ENCODE results near the gene KRT81. TPM values are rescaled to one million over a fixed set of nuclear protein-coding genes. Genes with fewer than 3 reads are reported as not detected.

Gene KRT81
- total and polyA plus RNA-seq, 2 experiments from 2014 or later, result not detected

DNA sequence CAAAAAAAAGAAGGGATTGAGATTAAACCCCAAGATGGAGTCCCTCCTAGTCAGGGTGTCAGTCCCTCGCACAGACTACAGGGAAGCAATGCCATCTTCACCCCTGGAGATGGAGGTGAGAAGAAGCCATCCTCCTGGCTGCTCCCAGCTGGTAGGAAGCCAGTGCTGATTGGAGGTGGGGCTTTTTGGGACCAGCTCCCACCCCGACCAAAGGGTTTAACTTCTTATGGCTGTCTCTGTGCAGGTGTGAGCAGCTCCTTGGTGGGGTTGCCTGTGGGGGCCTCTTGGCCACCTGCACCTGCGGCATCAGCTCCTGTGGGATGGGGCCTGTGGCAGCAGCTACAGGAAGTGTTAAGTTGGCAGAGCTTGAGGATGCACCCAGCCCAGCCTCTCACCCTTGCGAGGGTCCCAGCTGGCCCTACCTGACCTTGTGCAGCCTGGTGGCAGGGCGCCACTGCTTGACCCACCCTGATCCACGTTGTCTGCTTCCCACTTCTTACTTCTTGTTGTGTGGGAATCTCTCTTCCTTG, 20.7 kb downstream of the KRT81 start:
- DNase-seq (ENCODE audit: low read depth in 1 of 2, low spot score in 1 of 2), result no peak
- TF ChIP-seq, protein P1, sequence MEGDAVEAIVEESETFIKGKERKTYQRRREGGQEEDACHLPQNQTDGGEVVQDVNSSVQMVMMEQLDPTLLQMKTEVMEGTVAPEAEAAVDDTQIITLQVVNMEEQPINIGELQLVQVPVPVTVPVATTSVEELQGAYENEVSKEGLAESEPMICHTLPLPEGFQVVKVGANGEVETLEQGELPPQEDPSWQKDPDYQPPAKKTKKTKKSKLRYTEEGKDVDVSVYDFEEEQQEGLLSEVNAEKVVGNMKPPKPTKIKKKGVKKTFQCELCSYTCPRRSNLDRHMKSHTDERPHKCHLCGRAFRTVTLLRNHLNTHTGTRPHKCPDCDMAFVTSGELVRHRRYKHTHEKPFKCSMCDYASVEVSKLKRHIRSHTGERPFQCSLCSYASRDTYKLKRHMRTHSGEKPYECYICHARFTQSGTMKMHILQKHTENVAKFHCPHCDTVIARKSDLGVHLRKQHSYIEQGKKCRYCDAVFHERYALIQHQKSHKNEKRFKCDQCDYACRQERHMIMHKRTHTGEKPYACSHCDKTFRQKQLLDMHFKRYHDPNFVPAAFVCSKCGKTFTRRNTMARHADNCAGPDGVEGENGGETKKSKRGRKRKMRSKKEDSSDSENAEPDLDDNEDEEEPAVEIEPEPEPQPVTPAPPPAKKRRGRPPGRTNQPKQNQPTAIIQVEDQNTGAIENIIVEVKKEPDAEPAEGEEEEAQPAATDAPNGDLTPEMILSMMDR (IDR thresholded peaks at IDR 0.05; ENCODE audit: low read depth, low read length), result no peak

DNA sequence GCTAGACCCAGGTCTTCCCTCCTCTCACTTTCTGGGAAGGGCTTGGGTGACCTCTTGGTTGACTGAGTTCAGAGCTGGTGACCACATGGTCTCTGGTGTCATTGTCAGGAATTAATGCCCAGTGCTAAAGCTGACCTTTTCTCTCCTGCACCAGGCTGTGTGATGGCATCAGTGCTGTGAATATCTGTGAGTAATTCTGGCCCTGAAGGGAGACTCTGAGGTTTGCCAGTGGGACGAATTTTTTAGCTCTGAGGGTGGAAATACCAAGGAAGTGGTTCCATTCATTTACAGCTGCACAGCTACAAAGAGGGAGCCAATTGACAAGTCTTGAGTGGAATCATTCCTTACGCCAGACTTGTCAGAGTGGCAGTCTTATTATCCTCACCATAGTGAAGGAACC, 23.1 kb downstream of the KRT81 start:
- TF ChIP-seq, protein P1 (IDR thresholded peaks at IDR 0.05; ENCODE audit: low read depth, low read length), result no peak
- Histone ChIP-seq H3K27ac (no peak overlapping the region), H3K27me3 (peaks cover 37% of the 10 kb centered on the region), H3K9me3 (ENCODE audit: low read depth) (no peaks in the 10 kb centered on the region), H3K36me3 (no peaks in the 10 kb centered on the region), H3K4me1 (ENCODE audit: low read depth) (no peaks in the 10 kb centered on the region), H3K4me3 (no peak overlapping the region)
- DNase-seq (ENCODE audit: low read depth in 1 of 2, low spot score in 1 of 2), result no peak

More for the DNA sequence above, 20.7 kb downstream of the KRT81 start:
- Histone ChIP-seq H3K36me3 (no peaks in the 10 kb centered on the region), H3K27ac (no peak overlapping the region), H3K4me3 (no peak overlapping the region), H3K4me1 (ENCODE audit: low read depth) (no peaks in the 10 kb centered on the region), H3K27me3 (peaks cover 59% of the 10 kb centered on the region), H3K9me3 (ENCODE audit: low read depth) (no peaks in the 10 kb centered on the region)

DNA sequence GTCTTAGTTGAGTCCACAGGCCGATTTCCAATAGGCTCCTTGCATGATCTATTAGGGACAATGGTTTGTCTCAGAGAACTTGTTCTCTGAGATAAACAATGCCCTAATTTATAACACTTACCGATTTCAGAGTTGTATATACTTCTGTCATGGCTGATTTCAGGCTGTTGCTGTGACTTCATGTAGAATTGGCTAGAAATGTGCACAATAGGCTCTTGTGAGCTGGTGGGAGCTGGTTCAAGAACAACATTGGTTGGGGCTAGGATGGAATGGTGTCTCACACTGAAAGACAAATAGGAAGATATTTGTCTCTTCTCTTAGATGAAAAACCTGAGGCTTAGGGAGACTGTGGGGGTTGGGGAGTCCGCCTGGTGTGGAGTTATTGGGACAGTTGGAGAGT, 23.6 kb downstream of the KRT81 start:
- H3K9me3 ChIP-seq (ENCODE audit: low read depth), result no peaks in the 10 kb centered on the region
- TF ChIP-seq, protein P1 (IDR thresholded peaks at IDR 0.05; ENCODE audit: low read depth, low read length), result no peak
- DNase-seq (ENCODE audit: low read depth in 1 of 2, low spot score in 1 of 2), result no peak
- H3K27me3 ChIP-seq, result peaks cover 33% of the 10 kb centered on the region
- no peaks in the 10 kb centered on the region for H3K36me3 ChIP-seq
- H3K27ac ChIP-seq, result no peak overlapping the region
- no peak overlapping the region for H3K4me3 ChIP-seq
- no peaks in the 10 kb centered on the region for H3K4me1 ChIP-seq (ENCODE audit: low read depth)

DNA sequence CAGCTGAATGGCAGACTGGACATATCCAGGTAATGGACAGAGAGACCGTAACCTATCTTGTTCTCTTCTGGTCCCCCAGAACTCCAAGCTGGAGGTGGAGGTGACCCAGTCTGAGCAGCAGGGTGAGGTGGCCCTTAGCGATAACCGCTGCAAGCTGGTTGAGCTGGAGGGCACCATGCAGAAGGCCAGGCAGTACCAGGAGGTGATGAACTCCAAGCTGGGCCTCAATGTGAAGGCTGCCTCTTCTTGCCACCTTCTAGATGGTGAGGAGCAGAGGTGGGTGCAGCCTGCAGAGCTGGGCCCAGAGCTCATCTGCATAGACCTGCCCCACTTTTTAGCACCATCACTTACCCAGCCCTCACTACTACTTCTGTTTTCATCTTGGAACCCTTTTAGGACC, 24.1 kb downstream of the KRT81 start:
- Histone ChIP-seq H3K4me1 (ENCODE audit: low read depth) (no peaks in the 10 kb centered on the region), H3K27me3 (peaks cover 30% of the 10 kb centered on the region), H3K4me3 (no peak overlapping the region), H3K36me3 (no peaks in the 10 kb centered on the region), H3K27ac (no peak overlapping the region), H3K9me3 (ENCODE audit: low read depth) (no peaks in the 10 kb centered on the region)
- TF ChIP-seq, protein P1 (IDR thresholded peaks at IDR 0.05; ENCODE audit: low read depth, low read length), result no peak
- no peak for DNase-seq (ENCODE audit: low read depth in 1 of 2, low spot score in 1 of 2)

DNA sequence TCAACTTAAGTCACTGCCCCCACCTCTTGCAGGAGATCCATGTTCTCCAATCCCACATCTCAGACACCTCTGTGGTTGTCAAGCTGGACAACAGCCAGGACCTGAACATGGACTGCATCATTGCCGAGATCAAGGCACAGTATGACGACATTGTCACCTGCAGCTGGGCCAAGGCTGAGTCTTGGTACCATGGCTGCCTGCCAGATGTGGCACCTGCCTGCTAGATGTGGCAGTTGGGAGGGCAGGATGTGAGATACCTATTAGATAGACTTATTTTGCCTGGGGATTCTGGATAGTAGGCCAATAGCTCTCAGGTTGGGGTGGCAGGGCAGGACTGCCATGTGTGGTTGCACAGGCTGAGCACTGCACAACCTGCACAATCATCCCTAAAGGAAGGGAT, 24.8 kb downstream of the KRT81 start:
- Histone ChIP-seq H3K9me3 (ENCODE audit: low read depth) (no peaks in the 10 kb centered on the region), H3K36me3 (no peaks in the 10 kb centered on the region), H3K4me1 (ENCODE audit: low read depth) (no peaks in the 10 kb centered on the region), H3K4me3 (no peak overlapping the region), H3K27ac (no peak overlapping the region), H3K27me3 (peaks cover 26% of the 10 kb centered on the region)
- TF ChIP-seq, protein P1 (IDR thresholded peaks at IDR 0.05; ENCODE audit: low read depth, low read length), result no peak
- DNase-seq (ENCODE audit: low read depth in 1 of 2, low spot score in 1 of 2), result no peak

Measured in cardiac muscle cell (in vitro differentiated cells and primary cell).